Mucosa of descending colon (tissue), 3 donors: ENCODE data around the gene CTSC. TPM values are rescaled to one million over a fixed set of nuclear protein-coding genes. Genes with fewer than 3 reads are reported as not detected.

Experiments used
- ATAC-seq: fragments of 200-7000 bp; cut with Tn5 transposase; one replicate; pipeline ENCODE4 v1.9.1; 2020; ENCODE audit warnings: mild to moderate bottlenecking, moderate library complexity
- DNase-seq, 3 donors: peaks; one replicate each; pipeline ENCODE4 v3.0.0-alpha.2; 2020
- H3K36me3 ChIP-seq: fragments of 200-600 bp; one replicate; pipeline ENCODE4 v1.8.0; 2021; ENCODE audit warnings: low read depth, mild to moderate bottlenecking
- H3K4me1 ChIP-seq: fragments of 200-600 bp; one replicate; pipeline ENCODE4 v1.8.0; 2021; ENCODE audit warnings: low read depth, mild to moderate bottlenecking
- H3K4me3 ChIP-seq: fragments of 200-600 bp; one replicate; pipeline ENCODE4 v1.8.0; 2021; ENCODE audit warnings: mild to moderate bottlenecking
- H3K9me3 ChIP-seq: fragments of 200-600 bp; one replicate; pipeline ENCODE4 v1.8.0; 2021; ENCODE audit warnings: mild to moderate bottlenecking
- intact Hi-C, 2 donors: fragments of 100-400 bp; cut with DNase I in 1 of 2; cut with micrococcal nuclease in 1 of 2; formaldehyde crosslinking; loops; one replicate each; pipeline versions ENCODE4 v1.11.0 to v1.11.1; 2022; cut with DNase I, micrococcal nuclease
- total RNA-seq, 3 donors: library from RNA; stranded (reverse); fragmentation: NEBNext Ultra II Directional in 2 of 3; extraction: Animal tissue kit (Norgen Biotek cat#: 25700) in 2 of 3; gene quantifications; one replicate each; pipeline versions ENCODE4 v1.2.1 to v1.2.4, GENCODE V29; 2021 to 2023
- TF ChIP-seq, protein P1 (sequence below): fragments of 200-600 bp; IDR thresholded peaks from one replicate; pipeline ENCODE4 v1.8.0; 2022; ENCODE audit warnings: antibody characterized with exemption, mild to moderate bottlenecking
- donor health status: DM: no; HTN: no; CAD: no; lungs with moderate emphysema.
- donor health status: DM: no; HTN: no; CAD: no.
- donor health status: DM: no; HTN: yes; CAD: no.

The CTSC gene
- total RNA-seq, 3 donors from 2014 or later, result 74.7 to 131 (median 82.3) TPM

DNA sequence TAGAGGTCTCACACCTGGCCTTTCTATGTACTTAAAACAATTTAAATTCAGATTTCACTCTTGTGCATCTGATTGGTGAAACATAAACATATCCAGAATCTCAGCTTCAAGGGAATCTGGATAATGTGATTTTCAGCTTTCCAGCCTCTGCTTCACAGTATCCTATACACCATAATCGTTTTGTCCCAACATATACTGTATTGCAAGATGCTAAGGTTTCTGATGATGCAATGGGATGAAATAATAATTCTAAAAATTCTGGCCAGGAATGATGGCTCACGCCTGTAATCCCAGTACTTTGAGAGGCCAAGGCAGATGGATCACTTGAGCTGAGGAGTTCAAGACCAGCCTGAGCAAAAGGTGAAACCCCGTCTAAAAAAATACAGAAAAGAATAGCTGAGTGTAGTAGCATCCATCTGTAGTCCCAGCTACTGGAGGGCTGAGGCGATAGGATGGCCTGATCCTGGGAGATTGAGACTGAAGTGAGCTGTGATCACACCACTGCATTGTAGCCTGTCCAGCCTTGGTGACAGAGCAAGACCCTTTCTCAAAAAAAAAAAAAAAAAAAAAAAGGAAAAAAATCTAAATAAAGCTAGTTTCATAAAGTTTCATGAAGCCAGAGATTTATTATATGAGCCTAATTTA lies 41.0 kb upstream of the CTSC start:
- Histone ChIP-seq H3K4me3 (no peak overlapping the region), H3K36me3 (no peaks in the 10 kb centered on the region), H3K4me1 (no peaks in the 10 kb centered on the region), H3K9me3 (no peaks in the 10 kb centered on the region)
- TF ChIP-seq, protein P1, sequence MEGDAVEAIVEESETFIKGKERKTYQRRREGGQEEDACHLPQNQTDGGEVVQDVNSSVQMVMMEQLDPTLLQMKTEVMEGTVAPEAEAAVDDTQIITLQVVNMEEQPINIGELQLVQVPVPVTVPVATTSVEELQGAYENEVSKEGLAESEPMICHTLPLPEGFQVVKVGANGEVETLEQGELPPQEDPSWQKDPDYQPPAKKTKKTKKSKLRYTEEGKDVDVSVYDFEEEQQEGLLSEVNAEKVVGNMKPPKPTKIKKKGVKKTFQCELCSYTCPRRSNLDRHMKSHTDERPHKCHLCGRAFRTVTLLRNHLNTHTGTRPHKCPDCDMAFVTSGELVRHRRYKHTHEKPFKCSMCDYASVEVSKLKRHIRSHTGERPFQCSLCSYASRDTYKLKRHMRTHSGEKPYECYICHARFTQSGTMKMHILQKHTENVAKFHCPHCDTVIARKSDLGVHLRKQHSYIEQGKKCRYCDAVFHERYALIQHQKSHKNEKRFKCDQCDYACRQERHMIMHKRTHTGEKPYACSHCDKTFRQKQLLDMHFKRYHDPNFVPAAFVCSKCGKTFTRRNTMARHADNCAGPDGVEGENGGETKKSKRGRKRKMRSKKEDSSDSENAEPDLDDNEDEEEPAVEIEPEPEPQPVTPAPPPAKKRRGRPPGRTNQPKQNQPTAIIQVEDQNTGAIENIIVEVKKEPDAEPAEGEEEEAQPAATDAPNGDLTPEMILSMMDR, result no peak
- no peak for ATAC-seq
- intact Hi-C loops, result no loop called here
- DNase-seq, result no peak

DNA sequence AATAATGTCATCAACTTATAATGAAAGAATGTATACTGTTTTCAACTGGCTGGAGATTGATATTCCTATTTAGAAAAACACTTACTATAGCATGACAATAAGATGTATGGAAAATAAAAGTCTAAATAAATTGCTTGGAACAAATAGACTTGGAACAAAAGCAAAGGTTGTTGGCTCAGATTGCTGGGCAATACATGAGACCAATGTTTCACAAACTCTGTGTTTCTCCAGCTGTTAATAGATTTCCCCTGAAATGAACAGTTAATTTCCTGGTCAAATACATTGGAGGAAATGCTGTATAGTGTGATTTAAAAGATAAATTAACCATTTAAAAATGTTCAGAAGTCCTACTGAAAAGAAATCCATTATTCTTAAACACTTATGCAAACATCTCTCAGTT lies 40.1 kb upstream of the CTSC start:
- Histone ChIP-seq H3K4me3 (no peak overlapping the region), H3K4me1 (no peaks in the 10 kb centered on the region), H3K9me3 (no peaks in the 10 kb centered on the region), H3K36me3 (no peaks in the 10 kb centered on the region)
- ATAC-seq, result no peak
- DNase-seq, result no peak
- intact Hi-C loops, result no loop called here
- TF ChIP-seq, protein P1, result no peak

DNA sequence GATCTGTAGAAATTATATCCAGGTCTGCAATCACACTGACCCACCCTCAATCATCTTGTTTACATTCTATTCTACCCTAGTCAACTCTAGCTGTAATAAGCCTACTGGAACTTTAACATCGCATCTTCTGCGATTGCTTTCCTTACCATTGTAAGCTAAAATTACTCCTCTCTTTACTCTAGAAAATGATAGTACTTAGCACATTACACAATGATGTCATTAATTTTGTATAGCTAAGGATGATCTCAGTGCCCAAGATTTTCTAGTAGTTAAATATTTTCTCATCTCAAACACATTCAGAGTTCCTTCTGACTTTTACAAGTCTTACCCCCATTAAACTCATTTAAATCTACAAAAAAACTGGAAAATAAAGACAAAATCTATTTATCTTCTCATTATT lies 39.6 kb upstream of the CTSC start:
- DNase-seq, result no peak
- no peaks in the 10 kb centered on the region for H3K4me1 ChIP-seq
- no peaks in the 10 kb centered on the region for H3K9me3 ChIP-seq
- TF ChIP-seq, protein P1, result no peak
- no peak overlapping the region for H3K4me3 ChIP-seq
- no peak for ATAC-seq
- no peaks in the 10 kb centered on the region for H3K36me3 ChIP-seq
- intact Hi-C loops, result no loop called here

DNA sequence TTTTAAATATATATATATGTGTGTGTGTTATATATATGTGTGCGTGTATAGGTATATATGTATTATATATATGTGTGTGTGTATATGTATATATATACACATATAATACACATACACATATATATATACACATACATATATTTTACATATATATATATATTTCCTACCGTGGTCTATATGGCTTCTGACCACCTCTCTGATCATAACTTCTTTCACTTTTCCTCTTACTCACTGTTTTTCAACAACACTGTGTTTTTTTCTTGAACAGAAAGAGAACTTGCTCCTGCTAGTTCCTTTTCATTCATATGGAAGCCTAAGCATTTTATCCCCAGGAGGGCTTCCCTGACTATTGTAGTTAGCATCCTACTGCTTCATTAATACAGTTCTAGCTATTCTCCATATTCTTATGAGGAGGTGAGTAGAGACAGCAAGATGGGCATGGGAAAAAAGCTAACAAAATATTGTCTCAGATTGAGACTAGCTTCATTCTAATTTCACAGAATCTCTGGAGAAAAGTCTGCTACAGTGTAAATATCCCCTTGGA lies 38.5 kb upstream of the CTSC start:
- Histone ChIP-seq H3K4me3 (no peak overlapping the region), H3K36me3 (no peaks in the 10 kb centered on the region), H3K4me1 (no peaks in the 10 kb centered on the region), H3K9me3 (no peaks in the 10 kb centered on the region)
- no peak for ATAC-seq
- intact Hi-C loops, result no loop called here
- TF ChIP-seq, protein P1, result no peak
- DNase-seq, result no peak

DNA sequence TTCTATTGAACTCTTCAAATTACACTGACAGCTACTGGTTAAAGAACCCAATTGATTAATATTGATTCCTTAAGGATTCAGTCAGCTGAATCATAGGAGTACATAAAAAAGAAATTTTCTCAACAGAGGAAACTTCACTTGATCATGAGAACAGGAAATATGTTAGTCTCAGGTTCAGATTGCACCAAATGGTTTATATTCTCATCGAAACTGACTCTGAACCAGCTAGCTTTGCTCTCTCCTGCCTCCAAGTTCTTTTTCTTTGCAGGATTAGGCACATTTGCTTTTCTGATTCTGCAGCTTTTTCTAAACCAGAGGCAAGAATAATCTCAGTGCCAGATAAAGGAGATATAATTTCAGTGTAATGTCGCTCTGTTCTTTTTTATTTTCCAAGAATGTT lies 33.2 kb upstream of the CTSC start:
- no peaks in the 10 kb centered on the region for H3K36me3 ChIP-seq
- intact Hi-C loops, result no loop called here
- DNase-seq (no peak), ATAC-seq (no peak)
- no peak overlapping the region for H3K4me3 ChIP-seq
- no peaks in the 10 kb centered on the region for H3K4me1 ChIP-seq
- TF ChIP-seq, protein P1, result no peak
- no peaks in the 10 kb centered on the region for H3K9me3 ChIP-seq

DNA sequence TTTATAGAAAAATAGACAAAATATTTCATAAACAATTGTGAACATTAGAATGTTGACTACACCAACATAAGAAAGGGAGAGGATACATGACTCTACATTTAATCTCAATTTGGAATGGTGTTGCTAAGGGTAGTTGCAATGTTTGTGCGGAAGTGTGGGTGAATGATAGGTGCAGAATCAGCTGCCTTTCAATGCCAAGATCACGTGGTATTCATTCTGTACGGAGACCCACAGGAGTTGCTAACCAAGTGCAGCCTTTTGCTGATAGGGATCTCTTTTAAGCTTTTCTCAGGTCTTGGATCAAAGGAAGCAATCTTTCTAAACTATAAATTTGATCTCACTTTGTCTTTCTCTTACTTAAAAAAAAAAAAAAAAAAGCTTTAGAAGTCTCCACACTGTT lies 29.8 kb upstream of the CTSC start:
- ATAC-seq, result no peak
- intact Hi-C loops, result no loop called here
- TF ChIP-seq, protein P1, result no peak
- no peaks in the 10 kb centered on the region for H3K9me3 ChIP-seq
- H3K36me3 ChIP-seq, result no peaks in the 10 kb centered on the region
- no peak overlapping the region for H3K4me3 ChIP-seq
- DNase-seq, result no peak
- H3K4me1 ChIP-seq, result no peaks in the 10 kb centered on the region
